Mucosa of descending colon (tissue), 3 donors: ENCODE measurements around the gene ERAL1. TPM values are rescaled to one million over a fixed set of nuclear protein-coding genes. Genes with fewer than 3 reads are reported as not detected.

Experiments
- ATAC-seq: fragments of 200-7000 bp; cut with Tn5 transposase; one replicate; pipeline ENCODE4 v1.9.1; 2020; ENCODE audit warnings: mild to moderate bottlenecking, moderate library complexity
- DNase-seq, 3 donors: peaks; one replicate each; pipeline ENCODE4 v3.0.0-alpha.2; 2020
- H3K36me3 ChIP-seq: fragments of 200-600 bp; one replicate; pipeline ENCODE4 v1.8.0; 2021; ENCODE audit warnings: low read depth, mild to moderate bottlenecking
- H3K4me1 ChIP-seq: fragments of 200-600 bp; one replicate; pipeline ENCODE4 v1.8.0; 2021; ENCODE audit warnings: low read depth, mild to moderate bottlenecking
- H3K4me3 ChIP-seq: fragments of 200-600 bp; one replicate; pipeline ENCODE4 v1.8.0; 2021; ENCODE audit warnings: mild to moderate bottlenecking
- H3K9me3 ChIP-seq: fragments of 200-600 bp; one replicate; pipeline ENCODE4 v1.8.0; 2021; ENCODE audit warnings: mild to moderate bottlenecking
- CTCF ChIP-seq: fragments of 200-600 bp; IDR thresholded peaks from one replicate; pipeline ENCODE4 v1.8.0; 2022; ENCODE audit warnings: antibody characterized with exemption, mild to moderate bottlenecking
- intact Hi-C, 2 donors: fragments of 100-400 bp; cut with DNase I in 1 of 2; cut with micrococcal nuclease in 1 of 2; formaldehyde crosslinking; loops; one replicate each; pipeline versions ENCODE4 v1.11.0 to v1.11.1; 2022; cut with DNase I, micrococcal nuclease
- total RNA-seq, 3 donors: library from RNA; stranded (reverse); fragmentation: NEBNext Ultra II Directional in 2 of 3; extraction: Animal tissue kit (Norgen Biotek cat#: 25700) in 2 of 3; gene quantifications; one replicate each; pipeline versions ENCODE4 v1.2.1 to v1.2.4, GENCODE V29; 2021 to 2023
- donor health status: DM: no; HTN: no; CAD: no; lungs with moderate emphysema.
- donor health status: DM: no; HTN: no; CAD: no.
- donor health status: DM: no; HTN: yes; CAD: no.

The ERAL1 gene
- total RNA-seq, 3 donors from 2014 or later: 28.6 to 38.7 (median 35.9) TPM

GRCh38 chr17:28878981-28879380 lies 24.2 kb downstream of the ERAL1 start:
- Histone ChIP-seq H3K4me1 (no peaks in the 10 kb centered on the region), H3K4me3 (no peak overlapping the region), H3K36me3 (no peaks in the 10 kb centered on the region), H3K9me3 (no peaks in the 10 kb centered on the region)
- TF ChIP-seq CTCF: no peak
- ATAC-seq: peak; percentile 87
- intact Hi-C loops: no loop called here
- DNase-seq: no peak

- no peak for TF ChIP-seq CTCF
- no peaks in the 10 kb centered on the region for H3K9me3 ChIP-seq
- intact Hi-C loops: no loop called here
- H3K36me3 ChIP-seq: no peaks in the 10 kb centered on the region
- no peak for DNase-seq
- H3K4me3 ChIP-seq: no peak overlapping the region
- no peak for ATAC-seq
- no peaks in the 10 kb centered on the region for H3K4me1 ChIP-seq
These were observed 25.2 kb downstream of the ERAL1 start for GRCh38 chr17:28879886-28880571.

GRCh38 chr17:28880572-28880945 lies 25.7 kb downstream of the ERAL1 start:
- no peak for TF ChIP-seq CTCF
- no peak for DNase-seq
- no peaks in the 10 kb centered on the region for H3K4me1 ChIP-seq
- intact Hi-C loops: no loop called here
- no peak overlapping the region for H3K4me3 ChIP-seq
- ATAC-seq: no peak
- no peaks in the 10 kb centered on the region for H3K36me3 ChIP-seq
- no peaks in the 10 kb centered on the region for H3K9me3 ChIP-seq

- H3K4me3 ChIP-seq: no peak overlapping the region
- no peaks in the 10 kb centered on the region for H3K36me3 ChIP-seq
- DNase-seq (no peak), ATAC-seq (no peak)
- no peaks in the 10 kb centered on the region for H3K9me3 ChIP-seq
- TF ChIP-seq CTCF: no peak
- intact Hi-C loops: no loop called here
- no peaks in the 10 kb centered on the region for H3K4me1 ChIP-seq
These were observed 26.8 kb downstream of the ERAL1 start for GRCh38 chr17:28881533-28882056.

- no peak for TF ChIP-seq CTCF
- Histone ChIP-seq H3K4me3 (no peak overlapping the region), H3K4me1 (no peaks in the 10 kb centered on the region), H3K9me3 (no peaks in the 10 kb centered on the region), H3K36me3 (no peaks in the 10 kb centered on the region)
- DNase-seq (no peak), ATAC-seq (no peak)
- intact Hi-C loops: no loop called here
These were observed 27.5 kb downstream of the ERAL1 start for GRCh38 chr17:28882154-28882895.
